ENCODE results near the gene SYNPO2L. TPM values are rescaled to one million over a fixed set of nuclear protein-coding genes. Genes with fewer than 3 reads are reported as not detected.
"Not testable (repeated sequence)": the region's sequence is repeated elsewhere in the genome, so short reads cannot be mapped to it uniquely, and the experiment has no call there.

SYNPO2L gene
- total RNA-seq (not detected), polyA plus RNA-seq (not detected)

DNA sequence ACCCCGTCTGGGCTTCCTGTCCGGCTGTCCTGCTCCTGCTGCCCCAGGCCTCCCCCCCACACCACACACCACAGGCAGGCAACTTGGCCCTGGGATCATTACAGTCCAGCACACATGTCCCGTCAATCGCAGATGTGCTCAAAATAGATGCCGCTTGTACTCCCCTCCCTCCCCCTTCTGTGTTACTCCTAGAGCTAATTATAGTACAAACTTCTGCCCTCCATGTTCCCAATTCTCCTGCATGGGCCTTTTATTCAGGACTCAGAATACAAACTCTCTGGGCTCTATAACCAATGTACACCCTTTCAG lies at the start of gene SYNPO2L:
Gene SYNPO2L (minus strand): TSS at position 40 of the 309 bp plus-strand sequence. CDS start 107 bp downstream, outside the sequence.
- no peak within 1 kb of the TSS for H3K4me3 ChIP-seq (ENCODE audit: low read length in 2 of 2)
- peaks cover 0 to 3% of the 10 kb centered on the region in 2 donors for H3K27me3 Mint-ChIP-seq
- H3K4me3 Mint-ChIP-seq: no peak within 1 kb of the TSS
- H3K9me3 Mint-ChIP-seq: no peaks in the 10 kb centered on the region
- H3K4me1 ChIP-seq (ENCODE audit: insufficient read depth, low read length): no peaks in the 10 kb centered on the region
- H3K36me3 Mint-ChIP-seq: no peaks in the 10 kb centered on the region
- CTCF ChIA-PET (ENCODE audit: partially characterized antibody): no interaction called here
- no peak for DNase-seq
- no peak within 1 kb of the TSS for H3K27ac Mint-ChIP-seq
- intact Hi-C loops (cut with micrococcal nuclease): no loop called here
- POLR2A ChIA-PET (ENCODE audit: partially characterized antibody): no interaction called here
- no peak within 1 kb of the TSS for H3K27ac ChIP-seq (ENCODE audit: low read depth, low read length)
- no peaks in the 10 kb centered on the region for H3K36me3 ChIP-seq (ENCODE audit: insufficient read depth, low read length)
- H3K4me1 Mint-ChIP-seq: no peaks in the 10 kb centered on the region
- no peaks in the 10 kb centered on the region for H3K27me3 ChIP-seq (ENCODE audit: insufficient read depth, low read length)
- no peaks in the 10 kb centered on the region for H3K9me3 ChIP-seq (ENCODE audit: control insufficient read depth in 1 of 2, low read length in 2 of 2)

DNA sequence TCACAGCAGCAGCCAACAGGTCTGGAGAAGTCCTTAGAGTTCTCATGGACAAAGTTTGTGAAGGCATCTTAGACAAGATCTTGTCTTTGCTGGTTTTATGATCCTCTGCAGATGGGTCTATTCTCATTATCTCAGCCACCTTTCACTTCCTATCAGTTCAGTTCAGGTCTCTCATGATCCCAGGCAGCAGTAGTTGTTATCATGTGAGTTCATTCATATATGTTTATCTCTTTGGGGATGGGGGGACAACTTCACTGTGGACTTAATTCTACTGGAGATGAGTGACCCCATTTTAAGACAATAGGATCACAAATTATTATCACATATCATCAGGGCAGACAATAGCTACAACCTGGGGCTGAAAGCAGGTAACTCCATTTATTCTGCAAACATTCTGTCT lies 48.1 kb upstream of the SYNPO2L start:
- H3K27ac Mint-ChIP-seq; H3K9me3 Mint-ChIP-seq; H3K27me3 Mint-ChIP-seq; H3K4me3 Mint-ChIP-seq; H3K4me1 Mint-ChIP-seq; H3K27ac ChIP-seq (ENCODE audit: low read depth, low read length); DNase-seq; H3K27me3 ChIP-seq (ENCODE audit: insufficient read depth, low read length); H3K4me3 ChIP-seq (ENCODE audit: low read length in 2 of 2); H3K36me3 ChIP-seq (ENCODE audit: insufficient read depth, low read length); POLR2A ChIA-PET (ENCODE audit: partially characterized antibody); H3K9me3 ChIP-seq (ENCODE audit: control insufficient read depth in 1 of 2, low read length in 2 of 2); CTCF ChIA-PET (ENCODE audit: partially characterized antibody); H3K4me1 ChIP-seq (ENCODE audit: insufficient read depth, low read length); intact Hi-C loops (cut with micrococcal nuclease): not testable (repeated sequence)
- peaks cover 24% of the 10 kb centered on the region in 2 donors for H3K36me3 Mint-ChIP-seq

DNA sequence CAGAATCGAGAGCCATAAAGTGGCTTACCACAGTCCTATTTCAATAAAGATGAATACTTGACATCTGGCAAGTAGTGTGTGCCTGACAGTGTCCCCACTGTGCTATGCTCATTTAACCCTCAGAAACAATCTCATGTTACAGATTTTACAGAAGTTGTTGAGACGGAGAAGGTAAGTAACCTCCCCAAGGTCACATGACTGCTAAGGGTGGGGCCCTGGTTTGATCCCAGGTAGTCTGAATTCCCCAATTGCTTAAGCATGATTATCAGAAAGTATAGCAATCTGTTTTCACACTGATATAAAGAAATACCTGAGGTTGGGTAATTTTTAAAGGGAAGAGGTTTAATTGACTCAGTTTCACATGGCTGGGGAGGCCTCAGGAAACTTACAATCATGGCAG lies 43.0 kb upstream of the SYNPO2L start:
- H3K27me3 ChIP-seq (ENCODE audit: insufficient read depth, low read length); H3K4me3 Mint-ChIP-seq; H3K4me1 Mint-ChIP-seq; CTCF ChIA-PET (ENCODE audit: partially characterized antibody); intact Hi-C loops (cut with micrococcal nuclease); H3K9me3 ChIP-seq (ENCODE audit: control insufficient read depth in 1 of 2, low read length in 2 of 2); DNase-seq; H3K36me3 ChIP-seq (ENCODE audit: insufficient read depth, low read length); POLR2A ChIA-PET (ENCODE audit: partially characterized antibody); H3K27ac Mint-ChIP-seq; H3K27ac ChIP-seq (ENCODE audit: low read depth, low read length); H3K27me3 Mint-ChIP-seq; H3K9me3 Mint-ChIP-seq; H3K4me3 ChIP-seq (ENCODE audit: low read length in 2 of 2); H3K4me1 ChIP-seq (ENCODE audit: insufficient read depth, low read length): not testable (repeated sequence)
- H3K36me3 Mint-ChIP-seq: peaks cover 15 to 20% of the 10 kb centered on the region in 2 donors

- H3K36me3 ChIP-seq (ENCODE audit: insufficient read depth, low read length): not testable (repeated sequence)
Measured at GRCh38 chr10:73697675-73698159, 41.9 kb upstream of the SYNPO2L start, which contains the start of gene AGAP5. Gene AGAP5, minus strand, starts transcription at chr10:73698109. Its CDS starts 354 bp downstream, at chr10:73697755.

GRCh38 chr10:73695302-73695701 lies 39.5 kb upstream of the SYNPO2L start:
- H3K9me3 ChIP-seq (ENCODE audit: control insufficient read depth in 1 of 2, low read length in 2 of 2); H3K4me3 ChIP-seq (ENCODE audit: low read length in 2 of 2); CTCF ChIA-PET (ENCODE audit: partially characterized antibody); H3K36me3 ChIP-seq (ENCODE audit: insufficient read depth, low read length); H3K27ac Mint-ChIP-seq; H3K27ac ChIP-seq (ENCODE audit: low read depth, low read length); H3K4me3 Mint-ChIP-seq; H3K4me1 ChIP-seq (ENCODE audit: insufficient read depth, low read length); intact Hi-C loops (cut with micrococcal nuclease); H3K27me3 ChIP-seq (ENCODE audit: insufficient read depth, low read length); H3K27me3 Mint-ChIP-seq; DNase-seq; H3K4me1 Mint-ChIP-seq; H3K9me3 Mint-ChIP-seq; POLR2A ChIA-PET (ENCODE audit: partially characterized antibody): not testable (repeated sequence)
- peaks cover 11 to 12% of the 10 kb centered on the region in 2 donors for H3K36me3 Mint-ChIP-seq

More at GRCh38 chr10:73697675-73698159, 41.9 kb upstream of the SYNPO2L start, which contains the start of gene AGAP5:
- H3K27me3 Mint-ChIP-seq; H3K27me3 ChIP-seq (ENCODE audit: insufficient read depth, low read length); CTCF ChIA-PET (ENCODE audit: partially characterized antibody); H3K9me3 Mint-ChIP-seq; H3K27ac ChIP-seq (ENCODE audit: low read depth, low read length); H3K9me3 ChIP-seq (ENCODE audit: control insufficient read depth in 1 of 2, low read length in 2 of 2); H3K4me3 ChIP-seq (ENCODE audit: low read length in 2 of 2); intact Hi-C loops (cut with micrococcal nuclease); POLR2A ChIA-PET (ENCODE audit: partially characterized antibody); H3K4me1 Mint-ChIP-seq; H3K4me3 Mint-ChIP-seq; H3K27ac Mint-ChIP-seq; H3K4me1 ChIP-seq (ENCODE audit: insufficient read depth, low read length); DNase-seq: not testable (repeated sequence)
- H3K36me3 Mint-ChIP-seq: peaks cover 12 to 16% of the 10 kb centered on the region in 2 donors

DNA sequence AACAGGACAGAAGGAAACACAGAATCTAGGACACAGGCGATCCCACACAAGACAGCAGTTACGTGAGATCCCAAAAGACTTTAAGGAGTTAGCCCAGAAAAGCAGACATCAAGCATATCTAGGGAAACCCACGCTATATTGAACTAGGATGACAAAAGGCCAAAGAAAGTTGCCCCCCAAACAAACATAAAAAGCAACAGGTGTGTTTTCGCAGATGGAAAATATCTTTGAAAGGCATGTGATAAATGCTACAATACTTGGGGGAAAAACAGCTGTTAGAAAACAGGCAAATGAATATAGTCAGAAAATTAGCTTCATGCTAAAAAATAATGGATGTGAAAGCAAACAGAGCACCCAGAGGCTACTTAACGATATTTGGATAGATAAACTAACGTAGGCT lies 34.9 kb upstream of the SYNPO2L start:
- intact Hi-C loops (cut with micrococcal nuclease); H3K9me3 ChIP-seq (ENCODE audit: control insufficient read depth in 1 of 2, low read length in 2 of 2); CTCF ChIA-PET (ENCODE audit: partially characterized antibody); H3K36me3 ChIP-seq (ENCODE audit: insufficient read depth, low read length); H3K9me3 Mint-ChIP-seq; H3K27ac ChIP-seq (ENCODE audit: low read depth, low read length); H3K27ac Mint-ChIP-seq; H3K4me1 Mint-ChIP-seq; POLR2A ChIA-PET (ENCODE audit: partially characterized antibody); DNase-seq; H3K4me1 ChIP-seq (ENCODE audit: insufficient read depth, low read length); H3K4me3 Mint-ChIP-seq; H3K4me3 ChIP-seq (ENCODE audit: low read length in 2 of 2); H3K27me3 ChIP-seq (ENCODE audit: insufficient read depth, low read length); H3K27me3 Mint-ChIP-seq: not testable (repeated sequence)
- peaks cover 11 to 20% of the 10 kb centered on the region in 2 donors for H3K36me3 Mint-ChIP-seq

DNA sequence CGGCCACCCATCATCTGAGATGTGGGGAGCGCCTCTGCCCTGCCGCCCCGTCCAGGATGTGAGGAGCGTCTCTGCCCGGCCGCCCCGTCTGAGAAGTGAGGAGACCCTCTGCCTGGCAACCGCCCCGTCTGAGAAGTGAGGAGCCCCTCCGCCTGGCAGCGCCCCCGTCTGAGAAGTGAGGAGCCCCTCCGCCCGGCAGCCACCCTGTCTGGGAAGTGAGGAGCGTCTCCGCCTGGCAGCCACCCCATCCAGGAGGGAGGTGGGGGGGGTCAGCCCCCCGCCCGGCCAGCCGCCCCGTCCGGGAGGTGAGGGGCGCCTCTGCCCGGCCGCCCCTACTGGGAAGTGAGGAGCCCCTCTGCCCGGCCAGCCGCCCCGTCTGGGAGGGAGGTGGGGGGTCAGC lies 33.8 kb upstream of the SYNPO2L start:
- H3K4me3 ChIP-seq (ENCODE audit: low read length in 2 of 2); H3K4me3 Mint-ChIP-seq; H3K9me3 Mint-ChIP-seq; H3K4me1 ChIP-seq (ENCODE audit: insufficient read depth, low read length); H3K36me3 ChIP-seq (ENCODE audit: insufficient read depth, low read length); H3K27me3 ChIP-seq (ENCODE audit: insufficient read depth, low read length); intact Hi-C loops (cut with micrococcal nuclease); H3K9me3 ChIP-seq (ENCODE audit: control insufficient read depth in 1 of 2, low read length in 2 of 2); CTCF ChIA-PET (ENCODE audit: partially characterized antibody); H3K4me1 Mint-ChIP-seq; POLR2A ChIA-PET (ENCODE audit: partially characterized antibody); H3K27ac Mint-ChIP-seq; H3K27me3 Mint-ChIP-seq; DNase-seq; H3K27ac ChIP-seq (ENCODE audit: low read depth, low read length): not testable (repeated sequence)
- H3K36me3 Mint-ChIP-seq: peaks cover 13 to 22% of the 10 kb centered on the region in 2 donors

GRCh38 chr10:73687641-73688040 lies 31.8 kb upstream of the SYNPO2L start:
- H3K9me3 ChIP-seq (ENCODE audit: control insufficient read depth in 1 of 2, low read length in 2 of 2); H3K4me3 Mint-ChIP-seq; DNase-seq; H3K9me3 Mint-ChIP-seq; H3K4me3 ChIP-seq (ENCODE audit: low read length in 2 of 2); POLR2A ChIA-PET (ENCODE audit: partially characterized antibody); H3K4me1 Mint-ChIP-seq; H3K36me3 ChIP-seq (ENCODE audit: insufficient read depth, low read length); H3K27me3 ChIP-seq (ENCODE audit: insufficient read depth, low read length); H3K4me1 ChIP-seq (ENCODE audit: insufficient read depth, low read length); H3K27ac ChIP-seq (ENCODE audit: low read depth, low read length); CTCF ChIA-PET (ENCODE audit: partially characterized antibody); intact Hi-C loops (cut with micrococcal nuclease); H3K27me3 Mint-ChIP-seq: not testable (repeated sequence)
- H3K27ac Mint-ChIP-seq: peak overlapping the region in 1 of 7 donors; percentile 41
- peaks cover 13 to 21% of the 10 kb centered on the region in 2 donors for H3K36me3 Mint-ChIP-seq

Measured in CD4-positive, alpha-beta memory T cell (primary cell).